SK-N-SH treated with all-trans-retinoic acid at 6 μM for 48 hours (cell line): ENCODE results near the gene CFAP74.

ENCODE experiments used
- ESRRG ChIP-seq: fragments of 250-450 bp; sonication (Bioruptor Pico); IDR thresholded peaks from 2 replicates; pipeline ENCODE4 v1.6.1; 2021; ENCODE audit warnings: mild to moderate bottlenecking
- GLIS3 ChIP-seq: fragments of 250-450 bp; sonication (Bioruptor Pico); IDR thresholded peaks from 2 replicates; pipeline ENCODE4 v1.5.0; 2020; ENCODE audit warnings: mild to moderate bottlenecking, moderate library complexity
- OSR1 ChIP-seq: fragments of 250-450 bp; sonication (Bioruptor Pico); IDR thresholded peaks from 2 replicates; pipeline ENCODE4 v1.8.0; 2022; ENCODE audit warnings: moderate library complexity, mild to moderate bottlenecking, inconsistent platforms
- PATZ1 ChIP-seq: fragments of 250-450 bp; sonication (Bioruptor Pico); IDR thresholded peaks from 2 replicates; pipeline ENCODE4 v1.8.0; 2020; ENCODE audit warnings: mild to moderate bottlenecking, moderate library complexity, borderline replicate concordance
- ZC3H10 ChIP-seq: fragments of 250-450 bp; sonication (Bioruptor Pico); IDR thresholded peaks from 2 replicates; pipeline ENCODE4 v1.5.1; 2021; ENCODE audit warnings: mild to moderate bottlenecking, moderate library complexity
- ZFP30 ChIP-seq: fragments of 450-650 bp; formaldehyde crosslinking; IDR thresholded peaks from 2 replicates; pipeline ENCODE4 v1.5.0; 2022; ENCODE audit warnings: mild to moderate bottlenecking, moderate library complexity
- ZNF565 ChIP-seq: fragments of 450-650 bp; formaldehyde crosslinking; conservative IDR thresholded peaks from 2 replicates; pipeline ENCODE4 v1.5.0; 2020; ENCODE audit warnings: low read depth, mild to moderate bottlenecking, moderate library complexity

- TF ChIP-seq ZFP30 (CRISPR knock-in tag) = no peak
- no peak for TF ChIP-seq ESRRG (CRISPR knock-in tag)
- no peak for TF ChIP-seq GLIS3 (CRISPR knock-in tag)
- TF ChIP-seq ZC3H10 (CRISPR knock-in tag) = no peak
- TF ChIP-seq OSR1 (CRISPR knock-in tag) = no peak
- TF ChIP-seq PATZ1 (CRISPR knock-in tag) = no peak
- TF ChIP-seq ZNF565 (CRISPR knock-in tag) = no peak
Measured at GRCh38 chr1:1979482-1980165, 24.0 kb downstream of the CFAP74 start.
